G401 (cell line): ENCODE data around the gene PHLDB3. TPM values are rescaled to one million over a fixed set of nuclear protein-coding genes. Genes with fewer than 3 reads are reported as not detected.

Source experiments
- DNase-seq: peaks from one replicate; pipeline ENCODE4 v3.0.0-alpha.2; 2015; ENCODE audit warnings: low spot score
- in situ Hi-C: cut with HindIII; loops from 2 replicates; pipeline ENCODE4 v1.10.0; 2016; ENCODE audit warnings: low sequenced_read_pairs, mixed read lengths
- total RNA-seq: library from RNA; depleted of rRNA; stranded (reverse); fragments of >200 nt; shearing (Covaris generic); gene quantifications from 2 replicates; pipeline ENCODE4 v1.2.3, GENCODE V29; 2014; rRNA removed

PHLDB3 gene
- total RNA-seq, 1 experiment from 2014 or later = 51.2 TPM

GRCh38 chr19:43430142-43430710 lies 74.3 kb downstream of the PHLDB3 start:
- in situ Hi-C loops = no loop called here
- no peak for DNase-seq

GRCh38 chr19:43429395-43429794 lies 75.2 kb downstream of the PHLDB3 start:
- in situ Hi-C loops = no loop called here
- DNase-seq = no peak

GRCh38 chr19:43425567-43426392 lies 78.8 kb downstream of the PHLDB3 start:
- DNase-seq = peak; percentile 39
- in situ Hi-C loops = no loop called here

Other genes with a start within 250 kb of the PHLDB3 start
- gene PSG9, start 235.2 kb downstream of the PHLDB3 start, total RNA-seq = 85.9 and 103 TPM in 2 replicates
- 443 and 498 TPM in 2 replicates for gene CD177, start 151.1 kb downstream of the PHLDB3 start, total RNA-seq
- gene TEX101, start 89.9 kb downstream of the PHLDB3 start, total RNA-seq = 1.7 TPM in 1 of 2 replicates, not detected in the other
- not detected in 2 replicates for gene LYPD3, start 39.1 kb downstream of the PHLDB3 start, total RNA-seq
- 227 and 243 TPM in 2 replicates for gene ETHE1, start 22.5 kb upstream of the PHLDB3 start, total RNA-seq
- gene ZNF575, start 28.4 kb upstream of the PHLDB3 start, total RNA-seq = not detected in 2 replicates
- 64.5 and 77.2 TPM in 2 replicates for gene XRCC1, start 70.8 kb upstream of the PHLDB3 start, total RNA-seq
- 1.5 and 2.7 TPM in 2 replicates for gene PINLYP, start 71.1 kb upstream of the PHLDB3 start, total RNA-seq
- gene IRGQ, start 91.4 kb upstream of the PHLDB3 start, total RNA-seq = 43.1 and 63.5 TPM in 2 replicates
- 6.9 and 15.4 TPM in 2 replicates for gene ZNF576, start 91.8 kb upstream of the PHLDB3 start, total RNA-seq
- gene SRRM5, start 107.3 kb upstream of the PHLDB3 start, total RNA-seq = not detected in 2 replicates
- gene ZNF428, start 114.9 kb upstream of the PHLDB3 start, total RNA-seq = 135 and 160 TPM in 2 replicates
- gene CADM4, start 135.1 kb upstream of the PHLDB3 start, total RNA-seq = 47.8 and 58.7 TPM in 2 replicates
- 6.0 and 8.8 TPM in 2 replicates for gene PLAUR, start 165.4 kb upstream of the PHLDB3 start, total RNA-seq
- not detected in 2 replicates for gene IRGC, start 211.3 kb upstream of the PHLDB3 start, total RNA-seq